ENCODE measurements around the gene ATP10B.

DNA sequence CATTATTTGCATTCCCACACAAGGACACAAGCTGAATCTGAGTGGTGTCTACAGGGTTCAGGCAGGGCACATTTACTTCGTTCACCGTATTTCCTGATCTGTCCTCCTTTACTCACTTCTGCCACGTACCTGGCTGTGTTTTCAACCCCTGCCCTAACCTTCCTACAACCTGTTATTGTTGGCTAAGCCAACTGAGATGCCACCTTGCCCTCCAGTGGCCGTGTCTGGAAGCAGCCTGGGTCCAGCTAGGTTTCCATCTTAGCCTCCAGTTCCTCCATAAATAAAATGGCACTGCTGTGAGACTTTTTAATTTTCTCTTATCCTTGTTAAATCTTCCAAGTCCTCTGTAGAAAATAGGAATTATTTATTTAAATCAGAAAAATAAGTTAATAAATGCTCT, 64.8 kb downstream of the ATP10B start:
- TF ChIP-seq, protein P1, sequence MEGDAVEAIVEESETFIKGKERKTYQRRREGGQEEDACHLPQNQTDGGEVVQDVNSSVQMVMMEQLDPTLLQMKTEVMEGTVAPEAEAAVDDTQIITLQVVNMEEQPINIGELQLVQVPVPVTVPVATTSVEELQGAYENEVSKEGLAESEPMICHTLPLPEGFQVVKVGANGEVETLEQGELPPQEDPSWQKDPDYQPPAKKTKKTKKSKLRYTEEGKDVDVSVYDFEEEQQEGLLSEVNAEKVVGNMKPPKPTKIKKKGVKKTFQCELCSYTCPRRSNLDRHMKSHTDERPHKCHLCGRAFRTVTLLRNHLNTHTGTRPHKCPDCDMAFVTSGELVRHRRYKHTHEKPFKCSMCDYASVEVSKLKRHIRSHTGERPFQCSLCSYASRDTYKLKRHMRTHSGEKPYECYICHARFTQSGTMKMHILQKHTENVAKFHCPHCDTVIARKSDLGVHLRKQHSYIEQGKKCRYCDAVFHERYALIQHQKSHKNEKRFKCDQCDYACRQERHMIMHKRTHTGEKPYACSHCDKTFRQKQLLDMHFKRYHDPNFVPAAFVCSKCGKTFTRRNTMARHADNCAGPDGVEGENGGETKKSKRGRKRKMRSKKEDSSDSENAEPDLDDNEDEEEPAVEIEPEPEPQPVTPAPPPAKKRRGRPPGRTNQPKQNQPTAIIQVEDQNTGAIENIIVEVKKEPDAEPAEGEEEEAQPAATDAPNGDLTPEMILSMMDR (IDR thresholded peaks at IDR 0.05), result no peak
- no peak for TF ChIP-seq POLR2A (IDR thresholded peaks at IDR 0.05)
